ENCODE data around the gene PPFIBP1.
A peak's percentile ranks its signal among the peaks of the same experiment; 100 is the strongest.

Gene PPFIBP1

DNA sequence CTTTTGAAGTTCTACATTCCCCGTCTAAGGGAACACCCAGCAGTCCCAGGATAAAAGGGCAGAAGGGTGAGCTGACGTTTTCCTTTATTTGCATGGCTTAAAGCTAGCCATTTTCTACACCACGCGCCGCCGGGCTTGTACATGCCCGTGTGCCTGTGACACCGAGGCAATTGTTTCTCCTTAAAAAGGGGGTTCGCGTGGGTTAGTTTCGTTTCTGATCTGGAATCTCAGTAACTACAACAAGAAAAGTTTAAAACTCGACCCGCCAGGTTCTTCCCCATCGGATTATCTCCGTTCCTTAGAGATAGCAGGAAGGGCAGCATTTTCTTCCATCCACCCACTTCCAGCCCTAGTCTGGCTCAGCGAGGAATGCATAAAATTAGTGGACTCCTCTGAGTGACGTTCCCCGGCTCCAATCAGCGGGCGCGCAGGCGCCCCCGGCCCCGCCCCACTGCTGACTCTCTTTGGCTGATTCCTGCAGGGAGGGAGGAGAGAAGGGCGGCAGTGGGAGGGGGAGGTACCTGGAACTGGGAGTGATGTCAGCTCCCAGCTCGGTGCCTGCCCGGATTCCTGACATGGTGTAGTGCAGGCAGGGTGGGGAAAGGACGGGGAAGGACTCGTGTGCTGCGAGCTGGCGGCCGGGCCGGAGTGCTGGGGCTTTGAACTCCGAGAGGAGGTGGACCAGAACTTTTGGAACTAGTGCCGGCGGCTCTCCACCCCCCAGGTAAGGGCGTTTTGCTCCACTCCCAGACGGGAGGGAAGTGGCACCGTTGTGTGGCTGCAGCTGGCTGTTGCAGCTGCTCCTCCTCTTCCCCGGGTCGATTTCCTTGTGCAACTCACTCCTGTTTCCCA is at the start of gene PPFIBP1:
TSS of gene PPFIBP1 (plus strand) at position 565 of the 852 bp plus-strand sequence. CDS start 109,191 bp downstream, outside the sequence.
- DNase-seq (ENCODE audit: low read depth in 3 of 3, low spot score in 1 of 3), result peak; percentile 90 to 100 (median 98)

DNA sequence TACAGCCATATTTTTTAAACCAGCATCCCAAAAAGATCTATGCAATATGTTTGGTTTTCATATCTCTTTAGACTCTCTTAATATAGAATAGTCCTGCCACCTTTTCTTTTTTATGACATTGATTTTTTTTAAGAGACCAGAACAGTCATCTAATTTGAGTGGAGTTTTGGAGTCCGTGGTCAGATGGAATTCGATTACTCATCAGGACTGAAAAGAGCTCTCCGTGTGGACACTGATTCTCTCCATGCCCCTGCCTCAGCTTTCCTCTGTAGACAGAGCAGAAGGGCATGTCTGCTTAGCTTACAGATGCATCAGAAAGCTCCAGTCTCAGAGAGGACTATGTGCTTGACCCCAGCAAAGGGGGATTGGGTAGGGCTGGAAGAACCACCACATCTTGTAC is 49.7 kb upstream of the PPFIBP1 start:
- no peak for DNase-seq (ENCODE audit: low read depth in 3 of 3, low spot score in 1 of 3)

DNA sequence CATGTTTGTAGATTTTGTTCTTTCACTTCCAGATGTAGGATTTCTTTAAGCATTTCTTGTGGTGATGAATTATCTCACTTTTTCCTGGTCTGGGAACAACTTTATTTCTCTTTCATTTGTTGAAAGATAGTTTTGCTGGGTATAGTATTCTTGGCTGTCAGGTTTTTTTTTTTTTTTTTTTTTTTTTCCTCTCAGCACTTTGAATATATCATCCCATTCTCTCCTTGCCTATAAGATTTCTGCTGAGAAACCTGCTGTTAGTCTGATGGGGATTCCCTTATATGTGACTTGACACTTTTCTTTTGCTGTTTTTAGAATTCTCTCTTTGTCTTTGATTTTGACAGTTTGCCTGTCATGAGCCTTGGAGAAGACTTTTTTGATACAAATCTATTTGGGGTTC is 47.0 kb upstream of the PPFIBP1 start:
- no peak for DNase-seq (ENCODE audit: low read depth in 3 of 3, low spot score in 1 of 3)

DNA sequence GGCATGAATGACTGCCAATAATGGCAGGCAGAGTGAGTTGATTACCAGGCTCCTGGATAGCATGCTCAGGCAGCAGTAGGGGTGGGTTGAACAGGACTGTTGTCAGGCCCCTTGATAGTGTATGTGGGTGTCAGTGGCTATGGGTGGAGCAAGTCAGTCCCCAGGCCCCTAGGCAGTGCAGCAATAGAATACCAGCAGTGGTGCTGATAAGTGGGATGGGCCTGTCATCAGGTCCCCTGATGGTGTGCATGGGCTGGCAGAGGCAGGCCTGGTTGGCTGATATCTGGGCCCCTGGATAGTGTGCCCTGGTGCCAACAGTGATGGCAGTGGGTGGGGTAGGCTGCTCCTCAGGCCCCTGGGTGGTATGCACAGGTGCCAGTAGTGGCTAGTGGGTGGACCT is 45.1 kb upstream of the PPFIBP1 start:
- DNase-seq (ENCODE audit: low read depth in 3 of 3, low spot score in 1 of 3), result no peak

DNA sequence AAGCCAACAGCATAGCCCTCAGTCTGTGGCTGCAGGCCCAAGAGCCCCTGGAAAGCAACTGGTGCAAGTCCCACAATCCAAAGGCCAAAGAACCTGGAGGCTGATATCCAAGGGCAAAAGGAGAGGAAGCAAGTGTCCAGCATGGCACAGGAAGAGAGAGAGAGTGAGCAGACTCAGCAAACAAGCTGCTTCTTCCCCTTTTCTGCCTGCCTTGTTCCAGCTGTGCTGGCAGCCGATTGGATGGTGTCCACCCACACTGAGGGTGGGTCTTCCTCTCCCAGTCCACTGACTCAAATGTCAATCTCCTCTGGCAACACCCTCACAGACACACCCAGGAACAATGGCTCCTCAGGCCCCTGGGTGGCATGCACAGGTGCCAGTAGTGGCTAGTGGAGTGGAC is 44.0 kb upstream of the PPFIBP1 start:
- DNase-seq (ENCODE audit: low read depth in 3 of 3, low spot score in 1 of 3), result no peak

DNA sequence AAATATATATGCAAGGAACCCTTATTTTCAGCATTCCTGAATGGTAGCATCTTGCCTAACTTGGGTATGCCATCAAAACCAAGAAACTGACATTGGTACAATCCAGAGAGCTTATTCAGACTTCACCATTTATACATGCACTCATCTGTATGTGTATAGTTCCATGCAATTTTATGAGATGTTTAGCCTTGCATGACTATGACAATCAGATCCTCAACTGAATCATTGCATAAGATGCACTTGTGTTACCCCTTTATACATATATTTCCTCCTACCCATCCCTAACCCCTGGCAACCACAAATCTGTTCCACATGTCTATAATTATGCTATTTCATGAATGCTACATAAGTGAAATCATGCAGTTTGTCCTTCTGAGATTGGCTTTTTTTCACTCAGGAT is 37.0 kb upstream of the PPFIBP1 start:
- DNase-seq (ENCODE audit: low read depth in 3 of 3, low spot score in 1 of 3), result no peak

DNA sequence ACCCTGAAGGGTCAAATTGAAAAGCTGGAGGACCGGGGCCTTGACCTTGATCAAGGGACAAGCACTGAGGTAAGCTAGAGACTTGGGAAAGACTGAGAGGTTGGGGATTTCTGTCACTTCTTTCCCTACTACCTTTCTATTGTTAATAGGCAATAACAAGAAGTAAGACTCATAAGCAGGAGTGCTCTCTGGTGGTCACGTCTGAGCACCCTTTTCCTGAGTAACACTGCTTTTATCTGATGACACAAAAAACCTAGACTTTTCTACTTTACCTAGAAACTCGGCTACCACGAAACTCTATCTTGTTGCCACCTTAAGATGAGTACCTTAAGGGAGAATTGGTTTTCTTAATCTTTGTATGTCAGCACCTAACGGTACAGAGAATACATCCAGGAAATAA is 35.5 kb upstream of the PPFIBP1 start:
- DNase-seq (ENCODE audit: low read depth in 3 of 3, low spot score in 1 of 3), result no peak

DNA sequence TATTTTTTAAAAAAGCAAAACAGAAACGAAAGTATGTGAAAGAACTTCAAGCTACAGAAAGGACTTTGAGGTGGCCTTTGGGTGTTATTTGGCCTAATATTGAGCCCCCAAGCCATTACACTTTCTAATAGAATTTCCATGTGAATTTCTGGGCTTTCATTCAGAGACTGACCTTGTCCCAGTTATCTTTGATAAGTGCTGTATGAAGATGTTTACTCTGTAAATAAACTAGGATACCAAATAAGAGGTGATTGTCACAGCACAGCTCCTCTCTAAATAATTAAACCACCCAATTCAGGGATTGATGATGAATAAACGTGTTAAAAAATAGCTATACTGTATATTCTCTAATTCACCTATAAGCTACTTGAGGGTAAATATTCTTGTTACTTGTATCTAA is 32.8 kb upstream of the PPFIBP1 start:
- DNase-seq (ENCODE audit: low read depth in 3 of 3, low spot score in 1 of 3), result no peak

DNA sequence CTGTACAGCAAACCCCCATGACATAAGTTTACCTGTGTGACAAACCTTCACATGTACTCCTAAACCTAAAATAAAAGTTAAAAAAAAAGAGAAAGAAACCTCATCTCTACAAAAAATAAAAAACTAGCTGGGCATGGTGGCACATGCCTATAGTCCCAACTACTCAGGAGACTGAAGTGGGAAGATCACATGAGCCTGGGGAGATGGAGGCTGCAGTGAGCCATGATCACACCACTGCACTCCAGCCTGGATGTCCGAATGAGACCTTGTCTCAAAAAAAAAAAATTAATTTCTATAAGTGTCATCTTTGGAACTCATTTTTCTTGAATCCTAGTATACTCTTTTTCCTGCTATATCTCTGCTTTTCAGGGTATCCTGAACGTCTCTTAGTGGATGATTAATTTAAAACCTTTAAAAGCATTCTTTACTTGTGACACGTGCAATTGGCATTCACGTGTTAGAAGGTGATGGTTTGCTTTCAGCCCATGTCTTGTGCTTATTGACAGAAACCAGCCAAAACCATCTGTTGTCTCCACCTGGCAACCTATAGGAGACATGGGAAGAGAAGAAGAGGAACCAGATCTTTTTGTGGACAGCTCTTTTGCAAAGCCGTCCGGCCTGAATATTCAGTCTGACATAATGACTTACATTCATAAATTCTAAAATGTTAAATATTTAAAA is 30.6 kb upstream of the PPFIBP1 start:
- no peak for DNase-seq (ENCODE audit: low read depth in 3 of 3, low spot score in 1 of 3)

DNA sequence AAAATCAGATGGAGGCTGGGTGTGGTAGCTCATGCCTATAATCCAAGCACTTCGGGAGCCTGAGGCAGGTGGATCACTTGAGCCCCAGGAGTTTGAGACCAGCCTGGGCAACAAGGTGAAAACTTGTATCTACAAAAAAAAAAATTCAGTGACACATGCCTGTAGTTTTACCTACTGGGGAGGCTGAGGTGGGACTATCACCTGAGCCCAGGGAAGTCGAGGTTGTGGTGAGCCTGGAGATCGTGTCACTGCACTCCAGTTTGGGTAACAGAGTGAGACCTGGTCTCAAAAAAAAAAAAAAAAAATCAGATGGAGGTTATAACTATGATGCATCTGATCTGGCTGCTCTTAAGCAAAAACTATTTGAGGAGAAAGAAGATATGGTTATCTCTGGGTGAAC is 26.6 kb upstream of the PPFIBP1 start:
- no peak for DNase-seq (ENCODE audit: low read depth in 3 of 3, low spot score in 1 of 3)

DNA sequence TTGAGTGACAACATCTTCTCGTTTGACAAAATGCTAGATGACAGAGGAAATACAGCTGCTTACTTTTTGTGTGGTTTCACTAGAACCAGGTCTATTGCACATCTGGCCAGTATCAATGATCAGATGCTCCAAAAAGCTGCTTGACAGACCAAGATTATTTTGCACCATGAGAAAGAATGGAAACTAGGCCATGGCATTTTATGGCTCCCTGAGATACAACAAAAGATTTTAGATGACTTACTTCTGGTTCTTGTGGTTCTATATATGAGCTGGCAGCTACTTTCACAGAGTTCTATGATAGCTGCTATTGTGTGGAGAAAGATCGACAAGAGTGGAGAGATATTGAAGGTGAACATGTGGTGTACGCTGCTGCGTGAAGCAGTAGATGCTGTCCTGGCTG is 25.9 kb upstream of the PPFIBP1 start:
- no peak for DNase-seq (ENCODE audit: low read depth in 3 of 3, low spot score in 1 of 3)

DNA sequence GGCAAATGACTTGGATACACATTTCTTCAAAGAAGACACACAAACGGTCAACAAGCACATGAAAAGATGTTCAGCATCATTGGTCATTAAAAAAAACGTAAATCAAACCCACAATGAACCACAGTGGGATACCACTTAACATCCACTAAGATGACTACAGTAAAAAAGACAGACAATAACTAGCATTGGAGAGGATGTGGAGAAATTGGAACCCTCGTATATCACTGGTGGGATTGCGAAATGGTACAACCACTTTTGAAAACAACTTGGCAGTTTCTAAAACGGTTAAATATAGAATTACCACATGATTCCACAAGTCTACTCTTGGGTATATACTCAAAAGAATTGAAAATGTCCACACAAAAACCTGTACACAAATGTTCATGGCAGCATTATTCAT is 25.2 kb upstream of the PPFIBP1 start:
- no peak for DNase-seq (ENCODE audit: low read depth in 3 of 3, low spot score in 1 of 3)

DNA sequence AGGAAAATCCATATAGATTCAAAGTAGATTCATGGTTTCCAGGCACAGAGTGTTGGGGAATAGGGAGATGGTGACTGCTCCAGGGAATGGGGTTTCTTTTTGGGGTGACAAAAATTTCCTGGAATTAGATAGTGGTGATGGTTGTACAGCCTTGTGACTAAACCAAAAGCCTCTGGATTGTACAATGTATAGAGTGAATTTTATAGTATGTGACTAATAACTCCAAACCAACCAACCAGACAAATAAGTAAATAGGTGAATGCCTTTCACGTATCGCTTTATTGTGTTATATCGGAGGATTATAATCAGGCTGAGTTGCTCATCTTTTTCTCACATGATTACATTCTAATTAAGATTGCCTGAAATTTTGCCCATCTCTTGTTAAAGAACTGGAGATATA is 24.6 kb upstream of the PPFIBP1 start:
- no peak for DNase-seq (ENCODE audit: low read depth in 3 of 3, low spot score in 1 of 3)

DNA sequence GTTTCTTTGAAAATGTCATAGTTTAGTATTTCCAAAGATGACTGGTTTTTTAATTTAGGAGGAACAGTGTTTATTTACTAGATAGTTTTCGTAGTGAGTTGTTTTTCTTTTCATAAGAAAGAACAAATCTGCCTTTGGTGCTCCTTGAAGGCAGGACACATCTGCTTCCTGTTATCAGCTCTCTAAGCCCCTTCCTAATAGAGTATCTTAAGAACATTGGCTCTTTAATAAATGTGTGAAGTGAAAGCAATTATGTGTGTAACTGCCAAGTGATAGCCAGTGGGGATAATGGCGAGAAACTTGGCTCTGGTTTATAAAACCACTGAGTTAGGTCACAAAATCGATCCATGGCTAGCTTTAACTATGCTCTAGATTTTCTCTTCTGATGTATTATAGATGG is 23.5 kb upstream of the PPFIBP1 start:
- no peak for DNase-seq (ENCODE audit: low read depth in 3 of 3, low spot score in 1 of 3)

DNA sequence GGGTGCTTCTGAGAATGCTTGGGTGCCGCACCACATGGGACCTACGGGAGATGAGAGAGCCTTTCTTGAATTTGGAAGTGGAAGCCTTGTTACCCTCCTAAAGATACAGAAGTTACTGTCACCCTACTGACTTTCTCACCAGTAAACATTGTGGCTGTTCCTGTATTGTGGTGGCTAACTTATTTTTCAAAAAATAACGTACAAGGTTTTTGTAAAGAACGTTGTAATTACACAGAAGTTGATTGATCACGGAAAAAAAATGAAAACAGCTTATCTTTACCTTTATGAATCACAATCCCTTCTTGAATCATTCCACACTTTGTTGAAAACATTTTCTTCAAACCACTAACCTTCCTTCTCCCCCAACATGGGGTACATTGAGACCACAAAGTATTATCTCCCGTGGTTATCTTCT is 22.0 kb upstream of the PPFIBP1 start:
- DNase-seq (ENCODE audit: low read depth in 3 of 3, low spot score in 1 of 3), result no peak

DNA sequence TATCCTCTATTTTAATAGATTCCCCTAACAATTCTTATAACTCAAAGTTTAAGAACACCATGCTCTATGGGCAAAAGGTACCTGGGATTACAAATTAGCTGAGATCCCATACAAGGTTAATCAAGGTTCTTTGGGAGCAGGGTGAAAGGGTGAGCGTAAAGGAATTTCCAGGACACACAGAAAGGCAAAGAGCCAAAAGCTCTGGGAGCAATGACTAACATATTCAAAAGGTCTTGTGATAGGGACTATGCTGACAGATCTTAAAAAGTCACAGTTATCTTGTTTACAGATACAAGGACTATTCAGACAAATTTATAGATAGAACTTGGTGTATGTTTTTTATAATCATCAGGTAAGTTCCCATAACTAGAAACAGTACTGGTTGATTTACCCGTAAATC is 19.5 kb upstream of the PPFIBP1 start:
- DNase-seq (ENCODE audit: low read depth in 3 of 3, low spot score in 1 of 3), result no peak

DNA sequence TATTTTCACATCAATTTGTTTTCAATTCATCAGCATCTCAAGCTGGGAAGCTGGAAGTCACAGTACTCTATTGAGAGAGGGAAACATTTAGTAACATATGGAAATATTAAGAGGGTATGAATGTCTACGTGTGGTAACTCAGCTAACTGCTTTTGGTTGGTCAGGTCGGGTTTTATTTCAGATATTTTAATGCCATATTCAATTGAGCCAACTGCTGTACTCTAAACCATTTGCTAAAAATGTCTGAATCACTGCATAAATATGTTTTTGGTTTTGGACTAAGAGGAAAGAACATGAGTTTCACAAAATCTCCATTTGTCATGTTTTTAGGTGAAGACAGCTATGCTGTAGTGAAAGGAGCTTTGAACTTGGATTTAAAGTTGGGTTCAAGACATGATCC is 18.9 kb upstream of the PPFIBP1 start:
- DNase-seq (ENCODE audit: low read depth in 3 of 3, low spot score in 1 of 3), result no peak

DNA sequence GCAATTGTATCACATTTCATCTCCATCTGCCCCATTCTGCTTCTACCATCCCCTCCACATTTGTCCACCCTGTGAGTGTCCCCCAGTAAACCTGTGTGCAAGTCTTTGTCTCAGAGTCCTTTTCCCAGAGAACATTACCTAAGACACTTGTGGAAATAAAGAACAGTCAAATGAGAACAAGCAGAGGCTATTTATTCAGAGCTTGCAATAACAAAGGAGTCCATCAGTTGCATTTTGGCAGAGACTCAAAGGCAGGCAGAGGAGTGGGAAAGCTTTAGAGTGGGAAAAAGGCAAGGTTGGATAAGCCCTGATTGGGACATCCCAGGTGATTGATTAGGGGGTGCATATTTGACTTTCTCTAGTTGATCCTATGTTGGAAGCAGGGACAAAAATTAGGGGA is 18.2 kb upstream of the PPFIBP1 start:
- no peak for DNase-seq (ENCODE audit: low read depth in 3 of 3, low spot score in 1 of 3)

DNA sequence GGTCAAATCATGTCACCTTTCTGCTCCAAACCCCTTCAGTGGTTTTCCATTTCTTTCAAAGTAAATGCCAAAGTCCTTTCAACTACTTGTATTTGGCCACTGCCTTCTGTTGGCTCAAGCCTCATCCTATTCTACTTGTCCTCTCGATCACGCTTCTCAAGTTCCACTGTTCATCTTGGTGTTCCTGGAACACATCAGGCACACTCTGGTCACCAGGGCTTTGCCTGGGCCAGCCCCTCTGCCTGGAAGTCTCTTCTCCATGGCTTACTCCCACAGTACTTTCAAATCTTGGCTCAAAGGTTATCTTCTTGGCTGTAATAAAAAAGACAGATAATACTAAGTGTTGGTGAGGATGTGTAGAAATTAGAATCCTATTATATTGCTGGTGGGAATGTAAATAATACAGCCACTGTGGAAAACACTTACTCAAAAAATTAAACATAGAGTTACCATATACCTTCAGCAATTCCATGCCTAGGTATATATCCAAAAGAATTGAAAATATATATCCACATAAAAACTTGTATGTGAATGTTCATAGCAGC is 17.3 kb upstream of the PPFIBP1 start:
- no peak for DNase-seq (ENCODE audit: low read depth in 3 of 3, low spot score in 1 of 3)

DNA sequence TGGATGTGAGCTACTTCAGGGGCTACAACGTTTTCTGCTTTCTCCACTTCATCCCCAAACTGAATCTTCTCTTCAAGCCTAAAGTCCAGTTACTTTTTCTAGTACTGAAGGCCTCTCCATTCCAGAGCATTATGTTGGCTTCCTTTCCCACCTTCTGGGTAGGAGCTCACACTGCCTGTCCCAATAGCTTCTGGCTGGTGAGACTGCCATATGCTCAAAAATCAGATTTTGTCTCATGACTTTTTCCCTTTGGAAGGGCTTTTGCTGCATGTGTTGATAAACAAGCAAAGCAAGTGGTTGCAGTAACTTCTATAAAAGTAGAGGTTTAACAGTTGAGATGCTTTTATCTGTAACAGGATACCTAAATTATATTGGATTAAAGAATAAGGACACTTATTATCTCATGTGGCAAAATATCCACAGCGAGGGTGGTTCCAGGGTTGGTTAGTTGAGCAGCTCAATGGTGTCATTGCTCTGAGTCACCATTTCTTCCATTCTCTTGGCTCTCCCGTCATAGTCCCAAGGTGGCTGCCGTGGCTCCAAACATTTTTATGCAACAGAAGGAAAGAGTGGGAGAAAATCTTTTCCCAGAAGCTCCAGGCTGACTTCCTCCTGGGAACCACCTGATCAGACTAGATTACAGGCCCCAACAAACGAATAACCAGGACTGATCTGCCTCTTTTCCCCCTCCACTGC is 15.1 kb upstream of the PPFIBP1 start:
- DNase-seq (ENCODE audit: low read depth in 3 of 3, low spot score in 1 of 3), result no peak

DNA sequence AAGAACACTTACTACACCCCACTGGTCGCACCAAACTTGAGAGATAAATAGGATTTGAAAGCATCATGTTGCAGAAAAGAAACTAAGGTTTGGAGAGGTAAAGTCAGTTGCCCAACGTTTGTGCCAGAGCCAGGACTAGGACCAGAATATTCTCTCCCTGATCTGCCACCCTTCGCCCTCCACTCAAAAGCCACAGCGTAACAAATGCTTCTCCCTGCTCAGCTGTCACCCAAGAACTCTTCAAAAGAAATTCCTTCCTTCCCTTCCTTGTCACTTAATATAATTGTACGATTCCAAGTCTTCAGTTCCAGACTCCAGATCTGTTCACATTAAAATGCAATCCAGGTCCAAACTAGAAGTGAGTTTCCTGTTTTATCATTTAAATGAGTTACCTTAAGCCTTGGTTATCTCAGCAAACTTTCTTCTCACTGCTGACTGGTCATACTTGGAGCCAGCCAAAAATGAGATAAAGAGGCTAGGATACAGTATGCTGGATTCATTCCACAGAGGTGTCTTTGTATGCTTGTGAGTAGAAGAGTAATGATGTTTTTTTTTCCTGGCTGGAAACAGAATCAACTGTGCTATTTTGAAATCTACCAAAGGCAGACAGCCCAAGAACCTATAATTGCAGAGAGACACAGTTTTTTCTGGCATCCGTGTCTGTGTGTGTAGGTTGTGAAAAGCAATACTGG is 12.8 kb upstream of the PPFIBP1 start:
- no peak for DNase-seq (ENCODE audit: low read depth in 3 of 3, low spot score in 1 of 3)
